ENCODE data around the gene IL1R2.

Gene IL1R2

GRCh38 chr2:102044235-102044896 is 52.6 kb downstream of the IL1R2 start:
- no peak for DNase-seq

GRCh38 chr2:102044967-102045489 is 53.3 kb downstream of the IL1R2 start:
- DNase-seq: no peak

DNA sequence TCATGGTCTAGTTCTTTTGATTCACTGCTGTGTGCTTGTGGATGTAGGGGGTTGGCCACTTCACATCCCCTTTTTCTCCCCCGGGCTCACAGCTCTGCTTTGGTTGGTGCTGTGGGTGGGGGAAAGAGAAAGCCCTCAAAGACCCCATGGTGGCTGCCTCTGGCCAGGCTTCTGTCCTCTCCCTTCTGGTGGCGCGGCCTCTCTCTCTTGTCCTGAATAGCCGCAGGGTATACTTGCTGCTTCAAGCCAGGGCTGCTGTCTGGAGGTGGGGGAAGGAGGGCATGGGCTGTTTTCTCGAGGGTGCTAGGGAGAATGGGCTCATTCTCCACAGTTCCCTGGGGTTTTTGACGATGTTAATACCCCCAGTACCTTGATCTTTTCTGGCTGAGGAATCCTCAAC is 53.9 kb downstream of the IL1R2 start:
- DNase-seq: no peak

- no peak for DNase-seq
These were observed 54.6 kb downstream of the IL1R2 start for GRCh38 chr2:102046135-102046986.

GRCh38 chr2:102048465-102048864 is 56.7 kb downstream of the IL1R2 start:
- DNase-seq: no peak

- no peak for DNase-seq
These were observed 58.1 kb downstream of the IL1R2 start for GRCh38 chr2:102049756-102050443.

- DNase-seq: no peak
These were observed 59.2 kb downstream of the IL1R2 start for GRCh38 chr2:102050854-102051391.

GRCh38 chr2:102051692-102052277 is 60.0 kb downstream of the IL1R2 start:
- DNase-seq: no peak

DNA sequence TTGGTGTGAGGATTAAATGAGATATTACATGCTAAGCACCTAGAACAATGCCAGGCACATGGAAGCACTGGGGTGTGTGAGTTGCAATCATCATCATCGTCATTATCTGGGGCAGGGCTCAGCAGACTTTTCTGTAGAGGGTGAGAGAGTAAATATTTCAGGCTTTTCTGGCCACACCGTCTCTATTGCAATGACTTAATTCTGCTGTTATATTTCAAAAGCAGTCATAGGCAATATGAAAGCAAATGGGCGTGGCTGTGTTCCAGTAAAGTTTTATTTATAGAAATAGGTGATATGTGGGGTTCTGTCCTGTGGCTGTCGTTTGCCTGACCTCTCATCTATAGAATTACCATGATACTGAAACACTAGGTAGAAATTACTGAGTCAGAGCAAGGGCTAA is 60.6 kb downstream of the IL1R2 start:
- no peak for DNase-seq

GRCh38 chr2:102053096-102053495 is 61.3 kb downstream of the IL1R2 start:
- no peak for DNase-seq

DNA sequence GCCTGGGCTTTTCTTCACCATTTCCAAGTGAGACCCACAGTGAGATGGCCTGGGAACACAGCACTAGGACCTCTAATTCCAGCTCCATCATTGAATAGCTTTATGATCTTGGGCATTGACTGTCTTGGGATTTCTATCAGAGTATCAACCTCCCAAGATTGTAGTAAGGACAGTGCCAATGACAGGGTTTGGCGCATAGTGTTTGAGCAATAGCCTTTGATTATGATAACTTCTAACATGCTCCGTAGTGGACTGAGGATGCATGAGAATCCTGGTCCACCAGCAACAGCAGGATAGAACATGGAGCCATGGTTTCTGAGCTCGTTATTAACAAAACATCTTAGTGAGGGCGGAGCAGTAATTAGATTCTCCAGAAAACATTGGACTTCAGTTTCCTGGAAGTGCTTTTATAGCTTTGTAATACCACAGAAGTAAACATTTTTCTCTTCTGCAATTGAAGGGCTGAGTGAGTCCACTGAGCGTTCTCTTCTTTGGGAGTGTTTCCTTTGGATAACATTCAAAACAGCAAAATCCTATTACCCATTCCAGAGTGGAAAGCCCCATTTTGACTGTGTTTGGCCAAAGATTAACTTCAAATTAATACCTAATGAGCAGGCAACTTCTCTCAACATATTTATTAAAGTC is 63.7 kb downstream of the IL1R2 start:
- no peak for DNase-seq

GRCh38 chr2:102056079-102056581 is 64.4 kb downstream of the IL1R2 start:
- no peak for DNase-seq

- no peak for DNase-seq
These were observed 65.9 kb downstream of the IL1R2 start for GRCh38 chr2:102057502-102058292.

GRCh38 chr2:102058293-102058833 is 66.6 kb downstream of the IL1R2 start:
- DNase-seq: no peak

DNA sequence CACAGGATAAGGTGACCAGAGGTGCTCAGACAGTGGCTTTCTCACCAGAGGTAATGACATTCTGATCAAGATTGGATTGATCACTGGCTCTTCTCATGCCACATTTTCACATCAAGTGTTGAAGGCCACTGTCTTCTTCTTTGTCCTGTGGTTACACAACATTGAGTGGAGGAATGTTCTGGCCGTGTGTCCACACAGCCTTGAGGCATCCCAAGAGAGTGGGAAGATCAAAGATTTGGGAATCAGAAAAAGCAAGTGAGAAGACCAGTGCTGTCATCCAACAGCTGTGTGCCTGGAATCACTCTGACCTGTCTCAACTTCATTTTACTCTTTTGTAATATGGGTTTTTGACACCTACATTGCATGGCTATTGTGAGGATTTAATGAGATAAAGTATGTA is 67.4 kb downstream of the IL1R2 start:
- DNase-seq: no peak

DNA sequence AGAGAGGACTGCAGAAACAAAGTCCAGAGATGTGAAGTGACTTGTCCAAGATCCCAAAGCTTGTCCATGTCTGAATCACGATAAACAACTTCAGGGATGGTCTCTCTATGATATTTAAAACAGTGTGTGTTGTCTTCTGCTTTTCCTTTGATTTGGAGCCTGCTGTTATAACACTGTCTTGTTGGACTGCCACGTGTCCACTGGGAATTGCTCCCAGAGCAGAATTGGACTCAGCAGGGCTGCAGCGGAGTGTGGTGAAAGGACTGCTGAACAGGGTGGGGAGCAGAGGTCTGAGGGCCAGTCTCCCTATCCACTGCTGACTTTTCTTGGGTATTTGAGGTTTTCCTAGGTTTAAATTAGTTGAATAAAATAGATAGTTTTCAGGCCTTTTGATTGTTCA is 68.3 kb downstream of the IL1R2 start:
- no peak for DNase-seq

DNA sequence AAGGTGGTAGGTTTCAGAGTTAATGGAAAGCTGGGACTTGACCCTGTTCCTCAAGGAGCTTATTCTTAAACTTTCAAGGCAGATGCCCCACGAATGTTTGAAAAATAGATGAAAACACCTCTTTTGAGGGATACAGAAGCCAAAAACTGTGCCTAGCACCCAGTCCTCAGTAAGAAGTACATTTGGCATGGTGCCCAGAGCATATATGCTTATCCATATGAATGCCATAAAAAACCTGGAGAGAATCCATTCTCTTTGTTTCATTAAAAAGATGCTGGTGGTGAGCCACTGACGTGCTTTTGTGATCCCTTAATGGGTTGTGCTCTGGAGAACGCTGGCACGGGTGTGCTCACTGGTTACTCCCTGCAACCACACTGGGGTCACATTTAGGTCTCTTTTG is 69.0 kb downstream of the IL1R2 start:
- DNase-seq: no peak

- DNase-seq: no peak
These were observed 69.5 kb downstream of the IL1R2 start for GRCh38 chr2:102061286-102061699.

GRCh38 chr2:102061962-102062795 is 70.4 kb downstream of the IL1R2 start:
- no peak for DNase-seq

DNA sequence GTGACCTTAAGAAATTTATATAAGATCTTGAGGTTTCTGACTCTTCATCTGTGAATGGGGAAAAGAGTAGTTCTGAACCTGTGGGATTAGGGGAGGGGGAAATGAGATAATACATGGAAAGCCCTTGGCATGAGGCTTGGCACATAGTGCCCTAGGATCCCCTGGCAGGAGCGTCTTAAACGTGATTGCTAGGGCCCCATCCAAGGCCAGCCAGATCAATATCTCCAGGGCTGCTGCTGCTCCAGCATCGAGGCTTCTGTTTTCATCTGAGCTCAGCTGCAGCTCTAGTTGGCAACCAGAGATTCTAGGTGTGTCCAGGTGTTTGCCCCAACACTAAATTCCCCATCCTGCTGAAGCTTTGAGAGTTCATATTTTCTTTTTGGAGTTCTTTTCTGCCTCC is 71.0 kb downstream of the IL1R2 start:
- no peak for DNase-seq

Measured in DMS 273 treated with DMSO at 0.1 percent for 48 hours (cell line).